Heart left ventricle (tissue), 13 donors: ENCODE data around the gene GPRC5A.

ENCODE experiments used
- POLR2A ChIP-seq, 2 donors: fragments of 450-650 bp; IDR thresholded peaks; one replicate each; pipeline ENCODE4 v1.6.1; 2017; ENCODE audit warnings: antibody characterized with exemption in 2 of 2, mild to moderate bottlenecking in 2 of 2, moderate library complexity in 2 of 2
- TF ChIP-seq, protein P1 (sequence below), 12 donors: fragments of 200-600 bp; sonication (generic) in 4 of 12; IDR thresholded peaks; one replicate each; pipeline versions ENCODE4 v1.5.0 to v1.8.0; 2018 to 2022; ENCODE audit warnings: antibody characterized with exemption in 12 of 12, mild to moderate bottlenecking in 5 of 12
- donor health status: ischemic (EF 13 %, LVEDD 7.1; RV severe dilation, severe dysfunction).
- donor health status: DM: no; HTN: yes; CAD: no.
- donor health status: DM: no; HTN: no; CAD: no.
- donor health status: ischemic (EF 25% LVEDD 6.9; RV normal size, moderate dysfunction).
- donor health status: ischemic (EF 25% LVEDD 5.7; RV mildly dilated, moderate dysfunction).
- donor health status: ischemic (EF 35%, LVEDD 5.7; RV mildly dilated, moderate dysfunction).
- donor health status: nonischemic (EF 11% LVEDD 7.7; RV severe dilation, severe dysfunction).
- donor health status: DM: yes; HTN: yes; CAD: no.
- donor health status: PGD.
- donor health status: ischemic (EF 29% LVEDD 5.4; RV normal size, mild dysfunction).
- donor health status: nonischemic (EF 23%, LVEDD 6.1; RV moderate dilation, normal function).

DNA sequence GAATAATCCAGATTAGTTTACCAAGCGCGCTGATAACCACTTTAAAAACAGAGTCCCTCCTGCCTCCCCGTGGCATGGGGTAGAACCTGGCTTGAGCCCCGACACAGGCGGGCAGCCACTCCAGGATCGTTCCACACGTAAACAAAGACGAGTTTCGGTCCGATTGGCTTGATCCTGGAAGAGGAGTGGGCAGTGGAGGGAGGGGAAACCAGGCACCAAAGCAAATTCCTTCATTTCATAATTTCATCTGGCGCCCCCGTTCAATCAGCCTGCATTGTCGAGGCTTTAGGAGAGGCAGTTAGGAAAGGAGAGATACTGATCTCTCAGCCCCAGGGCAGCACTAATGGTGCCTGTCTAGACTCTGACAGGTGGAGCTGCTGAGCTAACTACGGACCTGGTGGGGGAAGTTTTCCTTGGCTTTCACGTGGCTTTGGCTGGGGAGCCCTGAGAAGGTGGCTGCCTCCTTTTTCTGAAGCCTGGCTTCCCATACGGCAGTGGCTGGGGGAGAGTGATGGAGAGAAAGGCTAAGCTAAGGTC, 751 bp upstream of the GPRC5A start:
- TF ChIP-seq, protein P1, sequence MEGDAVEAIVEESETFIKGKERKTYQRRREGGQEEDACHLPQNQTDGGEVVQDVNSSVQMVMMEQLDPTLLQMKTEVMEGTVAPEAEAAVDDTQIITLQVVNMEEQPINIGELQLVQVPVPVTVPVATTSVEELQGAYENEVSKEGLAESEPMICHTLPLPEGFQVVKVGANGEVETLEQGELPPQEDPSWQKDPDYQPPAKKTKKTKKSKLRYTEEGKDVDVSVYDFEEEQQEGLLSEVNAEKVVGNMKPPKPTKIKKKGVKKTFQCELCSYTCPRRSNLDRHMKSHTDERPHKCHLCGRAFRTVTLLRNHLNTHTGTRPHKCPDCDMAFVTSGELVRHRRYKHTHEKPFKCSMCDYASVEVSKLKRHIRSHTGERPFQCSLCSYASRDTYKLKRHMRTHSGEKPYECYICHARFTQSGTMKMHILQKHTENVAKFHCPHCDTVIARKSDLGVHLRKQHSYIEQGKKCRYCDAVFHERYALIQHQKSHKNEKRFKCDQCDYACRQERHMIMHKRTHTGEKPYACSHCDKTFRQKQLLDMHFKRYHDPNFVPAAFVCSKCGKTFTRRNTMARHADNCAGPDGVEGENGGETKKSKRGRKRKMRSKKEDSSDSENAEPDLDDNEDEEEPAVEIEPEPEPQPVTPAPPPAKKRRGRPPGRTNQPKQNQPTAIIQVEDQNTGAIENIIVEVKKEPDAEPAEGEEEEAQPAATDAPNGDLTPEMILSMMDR (IDR thresholded peaks at IDR 0.05), result peak in 1 of 12 donors; percentile 8
- no peak for TF ChIP-seq POLR2A (IDR thresholded peaks at IDR 0.05)
